HG03469 (cell line): ENCODE measurements around the gene CYP20A1.
"Not testable (repeated sequence)": the region's sequence is repeated elsewhere in the genome, so short reads cannot be mapped to it uniquely, and the experiment has no call there.

Source experiments
- ATAC-seq: cut with Tn5 transposase; IDR thresholded peaks from one replicate; pipeline ENCODE4 v1.9.1; 2021; ENCODE audit warnings: mild to moderate bottlenecking, moderate library complexity, moderate number of reproducible peaks; ENCODE audit not compliant: unreplicated experiment

CYP20A1 gene

GRCh38 chr2:203280428-203281064 is 41.7 kb downstream of the CYP20A1 start:
- ATAC-seq: no peak

- no peak for ATAC-seq
These were observed 43.3 kb downstream of the CYP20A1 start for GRCh38 chr2:203282101-203282500.

GRCh38 chr2:203286532-203286931 is 47.7 kb downstream of the CYP20A1 start:
- ATAC-seq: no peak

- no peak for ATAC-seq
These were observed 62.8 kb downstream of the CYP20A1 start for GRCh38 chr2:203301667-203302066.

GRCh38 chr2:203302586-203302985 is 63.8 kb downstream of the CYP20A1 start:
- not testable (repeated sequence) for ATAC-seq

- ATAC-seq: no peak
These were observed 72.0 kb downstream of the CYP20A1 start for GRCh38 chr2:203310688-203311436.

- no peak for ATAC-seq
These were observed 87.5 kb downstream of the CYP20A1 start for GRCh38 chr2:203326356-203326755.

- ATAC-seq: peak; percentile 9
These were observed 88.7 kb downstream of the CYP20A1 start for GRCh38 chr2:203327582-203327900.

- peak; percentile 44 for ATAC-seq
These were observed 89.3 kb downstream of the CYP20A1 start, which contains the start of gene ABI2 for GRCh38 chr2:203327901-203328759. ABI2 (plus strand) TSS chr2:203328394; CDS start chr2:203328515, 121 bp downstream.

GRCh38 chr2:203328760-203329540 is 90.1 kb downstream of the CYP20A1 start:
- peak; percentile 18 for ATAC-seq

- ATAC-seq: no peak
These were observed 91.6 kb downstream of the CYP20A1 start for GRCh38 chr2:203330434-203330833.

GRCh38 chr2:203338322-203338721 is 99.5 kb downstream of the CYP20A1 start:
- ATAC-seq: no peak

GRCh38 chr2:203340791-203341487 is 102.1 kb downstream of the CYP20A1 start:
- no peak for ATAC-seq

- ATAC-seq: no peak
These were observed 103.0 kb downstream of the CYP20A1 start for GRCh38 chr2:203341741-203342310.

- ATAC-seq: not testable (repeated sequence)
These were observed 103.6 kb downstream of the CYP20A1 start for GRCh38 chr2:203342374-203342773.

GRCh38 chr2:203344667-203345066 is 105.8 kb downstream of the CYP20A1 start:
- no peak for ATAC-seq

- no peak for ATAC-seq
These were observed 107.8 kb downstream of the CYP20A1 start for GRCh38 chr2:203346612-203347011.

- ATAC-seq: no peak
These were observed 108.6 kb downstream of the CYP20A1 start for GRCh38 chr2:203347375-203347774.

- ATAC-seq: no peak
These were observed 113.9 kb downstream of the CYP20A1 start for GRCh38 chr2:203352604-203353255.
